Middle frontal gyrus (tissue), 1 donor: ENCODE measurements around the gene RAB23.

Experiments used
- DNase-seq: peaks from one replicate; pipeline ENCODE4 v3.0.0-alpha.2; 2015; ENCODE audit warnings: low spot score; ENCODE audit errors: extremely low spot score

The RAB23 gene

DNA sequence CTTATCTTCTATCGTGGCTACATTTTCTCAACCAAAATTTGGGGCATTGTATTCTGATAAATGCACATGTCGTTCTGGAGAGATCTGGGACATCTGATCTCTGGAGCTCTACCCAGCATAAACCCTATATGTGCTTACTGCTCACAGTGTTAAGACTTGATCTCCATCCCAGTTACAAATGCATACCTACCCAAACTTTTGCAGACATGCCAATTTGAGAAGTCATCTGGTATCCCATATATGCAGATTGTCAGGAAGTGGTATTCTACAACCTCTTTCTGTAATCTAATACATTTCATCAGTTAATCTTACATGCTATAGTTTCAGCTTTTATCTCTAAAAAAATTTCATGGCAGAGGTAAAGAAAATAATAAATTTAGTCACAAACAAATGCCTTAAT, 38.8 kb downstream of the RAB23 start:
- DNase-seq: no peak

- DNase-seq: no peak
These were observed 40.1 kb downstream of the RAB23 start for GRCh38 chr6:57182017-57182432.

DNA sequence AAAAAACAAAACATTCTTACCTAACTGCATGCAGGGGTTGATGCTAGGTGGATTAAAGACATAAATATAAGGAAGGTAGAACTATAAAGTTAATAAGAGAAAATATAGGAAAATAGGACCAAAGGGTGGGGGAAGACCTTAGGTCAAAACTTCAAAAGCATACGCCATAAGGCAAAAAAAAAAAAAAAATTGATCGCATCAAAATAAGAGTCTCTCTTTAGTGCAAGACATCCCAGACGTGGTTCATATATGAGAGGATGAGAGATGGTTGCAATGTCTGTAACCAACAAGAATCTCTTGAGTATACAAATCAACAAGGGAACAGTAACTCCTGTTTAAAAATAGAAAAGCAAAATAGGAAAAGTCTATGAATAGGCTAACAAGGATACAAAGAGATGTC, 41.5 kb downstream of the RAB23 start:
- no peak for DNase-seq

- DNase-seq: no peak
These were observed 44.4 kb downstream of the RAB23 start for GRCh38 chr6:57177545-57178265.

DNA sequence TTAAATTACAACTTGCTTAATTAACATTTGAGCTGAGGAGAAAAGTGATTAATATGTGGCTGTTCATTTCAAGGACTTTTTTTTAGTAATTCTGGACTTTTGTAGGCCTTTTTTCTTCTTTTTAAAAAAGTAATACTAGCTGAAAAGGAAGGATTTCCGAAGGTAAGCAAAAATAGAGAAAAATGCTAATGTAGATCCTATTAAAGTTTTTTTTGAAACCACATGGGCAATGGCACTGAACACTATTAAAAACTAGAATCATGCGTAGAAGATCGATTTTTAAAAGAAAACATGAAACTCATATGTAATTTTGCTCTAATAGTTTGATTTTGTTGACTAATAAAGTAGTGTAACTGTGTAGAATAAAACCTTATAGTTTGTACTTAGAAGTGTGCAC, 47.6 kb downstream of the RAB23 start:
- DNase-seq: no peak

DNA sequence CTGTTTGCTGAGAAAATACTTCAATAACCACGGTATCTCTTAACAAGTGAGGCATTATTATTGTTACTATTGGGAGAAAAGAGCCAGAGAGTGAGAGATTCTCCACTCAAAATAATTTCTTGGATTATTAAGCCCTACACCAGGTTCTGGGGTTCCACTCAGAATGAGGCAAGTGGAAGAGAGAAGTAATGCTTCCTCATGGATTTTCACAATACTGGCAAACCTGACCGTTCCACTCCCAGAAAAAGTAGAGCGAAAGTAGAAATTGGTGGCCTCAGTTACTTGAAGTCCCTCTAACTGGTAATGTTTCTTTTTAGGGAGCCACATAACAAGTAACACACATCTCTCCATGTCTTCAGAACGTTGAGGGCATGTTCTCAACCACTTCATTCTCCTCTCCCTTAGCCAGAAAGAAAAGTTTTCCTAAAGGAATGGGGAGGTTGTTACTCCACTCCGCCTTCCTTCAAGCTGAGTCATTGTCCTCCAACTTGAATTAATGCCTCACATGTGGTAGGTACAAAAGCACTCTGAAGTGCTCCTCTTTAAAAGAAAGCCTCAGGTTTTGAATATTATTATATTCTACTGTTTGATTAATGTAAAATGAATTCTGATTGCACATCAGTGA, 48.1 kb downstream of the RAB23 start:
- DNase-seq: no peak

DNA sequence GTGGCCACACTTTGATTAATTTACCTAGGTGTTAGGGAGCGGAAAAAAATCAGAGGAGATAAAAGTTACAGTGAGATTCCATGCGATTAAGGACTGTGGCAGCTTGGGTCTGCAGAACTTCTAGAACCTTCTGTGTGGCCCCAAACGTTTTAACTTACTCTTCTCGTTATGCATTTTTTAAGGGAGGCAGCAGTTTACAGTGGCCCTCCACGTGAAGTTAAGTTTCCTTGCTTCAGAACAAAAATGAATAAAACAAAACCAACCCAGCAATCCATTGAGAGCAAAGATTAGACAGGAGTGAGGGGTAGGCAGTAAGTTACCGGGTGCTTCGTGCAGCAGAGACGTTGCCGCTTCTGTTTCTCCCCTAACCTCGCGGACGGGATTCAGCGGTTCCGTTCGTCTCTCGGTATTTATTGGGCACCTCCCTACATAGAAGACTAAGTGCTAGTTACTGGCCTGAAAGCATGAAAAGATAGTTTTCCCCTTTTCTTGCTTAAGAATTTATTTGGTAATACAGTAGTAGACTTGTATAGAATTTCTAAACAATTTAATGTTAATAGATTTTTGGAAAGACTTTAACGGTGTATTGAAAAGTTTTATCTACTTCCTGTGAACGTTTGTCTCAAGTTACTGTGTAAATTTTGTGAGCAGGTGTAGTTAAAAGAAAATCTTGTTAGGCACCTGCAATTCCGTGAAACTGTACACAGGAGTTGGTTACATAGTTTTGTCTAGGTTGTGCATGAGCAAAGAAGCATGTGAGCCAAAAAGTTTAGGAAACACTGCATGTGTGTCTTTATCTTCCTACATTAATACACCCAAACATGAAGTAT, 48.8 kb downstream of the RAB23 start:
- DNase-seq: no peak

GRCh38 chr6:57172136-57173055, 49.7 kb downstream of the RAB23 start, which contains the start of gene BAG2:
TSS of gene BAG2 (plus strand) at chr6:57172326. CDS start at chr6:57172698, 372 bp downstream.
- DNase-seq: peak; percentile 44

GRCh38 chr6:57165080-57165479, 57.0 kb downstream of the RAB23 start:
- no peak for DNase-seq

DNA sequence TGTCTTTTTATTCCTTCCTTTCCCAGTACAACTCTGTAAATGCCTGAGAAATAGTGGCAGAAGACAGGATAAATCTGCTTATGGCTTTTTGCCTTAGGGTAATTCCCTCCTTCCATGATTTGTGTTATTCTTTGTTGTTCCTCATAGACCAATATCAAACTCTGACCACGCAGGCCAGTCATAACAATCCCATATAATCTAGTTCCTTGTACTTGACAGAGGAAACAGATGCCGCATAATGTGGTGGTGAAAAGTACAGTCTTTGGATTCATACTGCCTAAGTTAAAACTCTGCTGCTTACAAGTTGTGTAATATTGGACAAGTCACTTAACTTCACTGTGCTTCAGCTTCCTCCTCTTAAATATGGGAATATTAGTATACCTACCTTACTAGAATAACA, 58.2 kb downstream of the RAB23 start:
- no peak for DNase-seq

GRCh38 chr6:57162516-57162915, 59.6 kb downstream of the RAB23 start:
- DNase-seq: no peak

DNA sequence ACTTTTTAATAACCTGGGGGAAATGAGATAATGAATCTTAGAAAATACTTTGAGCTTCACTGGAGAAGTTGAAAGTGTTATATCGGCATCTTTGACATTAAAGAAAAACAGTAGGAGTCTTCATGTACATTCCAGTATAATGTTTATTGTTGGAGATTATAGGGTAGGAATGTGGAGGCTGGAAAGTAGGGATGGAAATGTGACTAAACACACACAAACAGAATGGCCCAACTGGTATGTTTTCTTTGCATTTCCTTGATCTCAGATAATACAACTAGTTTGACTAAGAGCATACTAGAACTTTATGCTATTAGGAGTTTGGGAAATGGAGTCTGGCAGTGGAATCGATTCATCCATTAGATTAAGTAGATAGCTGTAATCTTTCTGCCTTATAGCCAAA, 60.1 kb downstream of the RAB23 start:
- no peak for DNase-seq

DNA sequence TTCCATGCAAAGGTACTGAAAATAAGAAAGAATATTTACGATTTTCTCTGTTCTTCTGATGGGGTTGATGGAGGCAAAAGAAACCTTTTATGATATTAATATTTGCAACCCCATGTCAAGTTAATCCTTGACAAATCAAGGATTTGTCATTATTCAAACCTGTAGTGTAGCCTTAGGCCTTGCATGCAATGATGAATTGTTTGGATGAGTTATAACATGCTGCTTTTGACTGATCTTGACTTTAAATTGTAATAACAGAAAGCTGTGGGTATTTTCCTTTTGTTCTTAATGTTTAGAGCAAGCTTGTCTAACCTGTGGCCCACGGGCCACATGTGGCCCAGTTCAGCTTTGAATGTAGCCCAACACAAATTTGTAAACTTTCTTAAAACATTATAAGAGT, 63.0 kb downstream of the RAB23 start:
- DNase-seq: no peak

GRCh38 chr6:57158658-57159057, 63.4 kb downstream of the RAB23 start:
- no peak for DNase-seq

DNA sequence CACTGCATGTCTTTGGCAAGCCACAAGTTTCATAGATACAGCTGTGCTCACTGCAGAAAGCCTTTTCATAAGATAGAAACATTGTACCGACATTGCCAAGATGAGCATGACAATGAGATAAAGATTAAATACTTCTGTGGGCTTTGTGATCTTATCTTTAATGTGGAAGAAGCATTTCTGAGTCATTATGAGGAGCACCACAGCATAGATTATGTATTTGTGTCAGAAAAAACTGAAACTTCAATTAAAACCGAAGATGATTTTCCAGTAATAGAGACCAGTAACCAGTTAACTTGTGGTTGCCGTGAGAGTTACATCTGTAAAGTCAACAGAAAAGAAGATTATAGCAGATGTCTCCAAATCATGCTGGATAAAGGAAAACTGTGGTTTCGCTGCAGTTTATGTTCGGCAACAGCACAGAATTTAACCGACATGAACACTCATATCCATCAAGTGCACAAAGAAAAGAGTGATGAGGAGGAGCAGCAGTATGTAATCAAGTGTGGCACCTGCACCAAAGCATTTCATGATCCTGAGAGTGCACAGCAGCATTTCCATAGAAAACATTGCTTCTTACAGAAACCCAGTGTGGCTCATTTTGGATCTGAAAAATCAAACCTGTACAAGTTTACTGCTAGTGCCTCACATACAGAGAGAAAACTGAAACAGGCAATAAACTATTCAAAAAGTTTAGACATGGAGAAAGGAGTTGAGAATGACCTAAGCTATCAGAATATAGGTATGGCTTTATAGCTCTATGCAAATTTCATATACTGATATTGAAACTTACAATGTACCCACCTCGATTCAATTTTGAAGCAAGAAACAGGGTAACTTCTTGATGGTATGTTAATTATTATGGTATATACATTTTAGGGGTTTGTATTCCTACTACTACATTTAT, 73.9 kb downstream of the RAB23 start:
- no peak for DNase-seq

- DNase-seq: no peak
These were observed 74.7 kb downstream of the RAB23 start for GRCh38 chr6:57147401-57147800.

DNA sequence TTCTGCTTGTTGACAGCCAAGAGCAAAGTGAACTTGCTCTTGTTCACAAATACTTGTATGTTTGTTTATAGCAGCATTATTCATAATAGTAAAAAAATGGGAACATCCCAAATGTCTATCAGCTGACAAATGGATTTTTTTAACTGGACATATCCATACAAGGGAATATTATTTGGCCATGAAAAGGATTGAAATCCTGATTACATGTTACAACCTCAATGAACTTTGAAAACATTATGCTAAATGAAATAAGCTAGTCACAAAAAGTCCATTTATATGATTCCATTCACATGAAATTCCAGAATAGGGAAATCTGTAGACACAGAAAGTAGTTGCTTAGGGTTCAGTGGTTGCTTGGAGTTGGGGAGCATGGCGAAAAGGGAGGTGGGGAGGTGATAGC, 78.4 kb downstream of the RAB23 start:
- no peak for DNase-seq

DNA sequence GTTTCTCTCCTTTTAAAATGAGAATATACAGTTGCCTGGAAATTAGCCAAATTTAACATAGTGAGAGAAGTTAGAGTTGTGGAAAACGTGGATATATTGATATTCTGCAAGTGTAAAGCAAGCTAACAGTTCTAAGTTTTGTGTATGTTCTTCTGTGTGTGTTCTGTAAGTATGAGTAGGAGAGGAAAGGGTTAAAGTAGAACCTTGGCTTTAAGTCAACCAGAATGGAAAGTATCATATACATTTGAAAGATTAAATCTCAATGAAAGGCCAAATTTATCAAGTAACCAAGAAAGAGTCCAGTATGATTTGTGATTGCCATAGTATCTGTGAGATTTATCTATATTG, 80.0 kb downstream of the RAB23 start:
- DNase-seq: no peak

DNA sequence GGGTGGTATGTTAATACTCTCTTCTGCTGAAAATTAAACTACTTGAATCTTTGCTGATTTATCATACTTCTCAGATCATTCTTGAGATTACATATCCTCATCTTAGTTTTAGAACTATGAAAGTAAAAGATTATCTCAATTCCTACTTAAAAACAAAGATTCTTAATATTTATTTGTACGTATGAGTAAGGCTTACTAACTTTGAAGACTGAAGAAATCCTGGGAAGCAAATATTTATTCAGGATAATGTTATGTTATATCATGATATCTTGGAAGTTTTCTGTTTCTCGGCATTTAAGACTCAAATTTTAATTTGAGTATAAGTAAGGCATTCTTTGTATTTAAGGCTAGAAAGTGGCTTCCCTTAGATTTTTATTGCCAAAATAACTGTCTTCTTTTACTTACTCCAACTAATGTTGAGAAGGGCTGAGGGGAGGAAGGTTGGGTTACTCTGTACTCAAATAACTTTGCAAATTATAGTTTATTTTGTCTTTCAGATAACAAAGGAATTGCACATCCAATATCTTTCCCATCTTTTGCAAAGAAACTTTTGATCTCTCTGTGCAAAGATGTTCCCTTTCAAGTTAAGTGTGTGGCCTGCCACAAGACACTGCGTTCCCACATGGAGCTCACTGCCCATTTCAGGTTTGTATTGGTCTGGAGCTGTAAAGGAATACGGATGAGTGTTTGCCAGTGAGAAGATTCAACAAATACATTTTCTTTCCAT, 80.5 kb downstream of the RAB23 start:
- no peak for DNase-seq

DNA sequence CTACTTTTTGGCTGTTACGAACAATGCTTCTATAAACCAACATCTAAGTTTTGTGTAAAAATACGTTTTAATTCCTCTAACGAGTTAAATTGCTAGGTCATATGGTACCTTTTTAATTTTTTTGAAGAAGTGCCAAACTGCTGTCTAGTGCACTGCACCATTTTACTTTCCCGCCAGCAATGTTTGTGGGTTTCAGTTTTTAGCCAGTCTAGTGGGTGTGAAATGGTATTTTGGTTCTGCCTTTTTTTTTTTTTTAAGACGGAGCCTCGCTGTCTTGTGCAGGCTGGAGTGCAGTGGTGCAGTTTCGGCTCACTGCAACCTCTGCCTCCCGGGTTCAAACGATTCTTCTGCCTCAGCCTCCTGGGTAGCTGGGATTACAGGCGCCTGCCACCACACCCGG, 84.1 kb downstream of the RAB23 start:
- no peak for DNase-seq
